ENCODE data around the gene TNFAIP8L1. TPM values are rescaled to one million over a fixed set of nuclear protein-coding genes. Genes with fewer than 3 reads are reported as not detected.
A peak's percentile ranks its signal among the peaks of the same experiment; 100 is the strongest.

The TNFAIP8L1 gene
- total RNA-seq, 1 donor from 2014 or later, result 0.75 TPM

DNA sequence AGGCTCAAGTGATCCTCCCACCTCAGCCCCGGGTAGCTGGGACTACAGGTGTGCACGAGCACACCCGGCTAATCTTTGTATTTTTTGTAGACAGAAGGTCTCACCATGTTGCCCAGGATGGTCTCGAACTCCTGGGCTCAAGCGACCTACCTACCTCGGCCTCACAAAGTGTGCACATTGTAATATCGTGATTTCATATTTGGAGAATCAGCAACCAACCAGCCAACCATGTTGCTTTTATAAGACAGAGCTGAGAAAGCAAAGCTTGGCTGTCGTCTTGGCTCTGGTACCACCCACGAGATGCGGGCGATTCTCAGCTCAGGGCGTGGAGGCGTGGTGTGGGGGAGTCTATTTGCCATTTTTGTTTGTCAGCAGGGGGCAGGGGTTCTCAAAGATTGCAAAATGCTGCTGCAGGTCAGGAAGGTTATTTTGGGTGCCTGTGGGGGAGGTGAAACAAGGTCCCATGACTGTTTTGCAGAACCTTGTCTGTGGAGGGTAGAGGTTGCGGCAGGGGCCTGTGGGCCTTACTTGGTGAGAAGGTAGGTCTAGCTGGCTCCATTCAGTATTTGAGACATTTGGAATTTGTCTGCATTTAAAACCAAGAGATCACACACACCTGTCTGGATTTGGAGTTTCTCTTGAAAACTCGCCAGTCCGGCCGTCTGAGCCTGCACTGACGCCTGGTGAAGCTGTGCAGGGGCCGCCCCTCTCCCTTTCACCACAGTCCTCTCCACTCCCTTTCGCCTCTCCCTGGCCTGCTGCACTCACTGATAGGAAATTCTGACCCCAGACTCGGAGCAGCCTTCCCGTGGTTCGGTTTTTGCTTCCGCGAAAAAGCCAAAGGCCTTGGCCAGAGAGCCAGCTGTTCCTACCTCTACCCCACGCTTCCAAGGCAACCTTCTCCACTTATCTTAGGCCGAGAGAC is 15.4 kb downstream of the TNFAIP8L1 start:
- H3K36me3 ChIP-seq (ENCODE audit: control insufficient read depth, insufficient read depth, low read length), result peaks cover 5% of the 10 kb centered on the region
- H3K27me3 ChIP-seq (ENCODE audit: control insufficient read depth, insufficient read depth, low read length), result no peaks in the 10 kb centered on the region
- DNase-seq (ENCODE audit: low read depth), result no peak
- no peak overlapping the region for H3K4me3 ChIP-seq (ENCODE audit: low read depth, low read length)
- TF ChIP-seq, protein P1, sequence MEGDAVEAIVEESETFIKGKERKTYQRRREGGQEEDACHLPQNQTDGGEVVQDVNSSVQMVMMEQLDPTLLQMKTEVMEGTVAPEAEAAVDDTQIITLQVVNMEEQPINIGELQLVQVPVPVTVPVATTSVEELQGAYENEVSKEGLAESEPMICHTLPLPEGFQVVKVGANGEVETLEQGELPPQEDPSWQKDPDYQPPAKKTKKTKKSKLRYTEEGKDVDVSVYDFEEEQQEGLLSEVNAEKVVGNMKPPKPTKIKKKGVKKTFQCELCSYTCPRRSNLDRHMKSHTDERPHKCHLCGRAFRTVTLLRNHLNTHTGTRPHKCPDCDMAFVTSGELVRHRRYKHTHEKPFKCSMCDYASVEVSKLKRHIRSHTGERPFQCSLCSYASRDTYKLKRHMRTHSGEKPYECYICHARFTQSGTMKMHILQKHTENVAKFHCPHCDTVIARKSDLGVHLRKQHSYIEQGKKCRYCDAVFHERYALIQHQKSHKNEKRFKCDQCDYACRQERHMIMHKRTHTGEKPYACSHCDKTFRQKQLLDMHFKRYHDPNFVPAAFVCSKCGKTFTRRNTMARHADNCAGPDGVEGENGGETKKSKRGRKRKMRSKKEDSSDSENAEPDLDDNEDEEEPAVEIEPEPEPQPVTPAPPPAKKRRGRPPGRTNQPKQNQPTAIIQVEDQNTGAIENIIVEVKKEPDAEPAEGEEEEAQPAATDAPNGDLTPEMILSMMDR (IDR thresholded peaks at IDR 0.05; ENCODE audit: insufficient read depth, low read length, poor library complexity, severe bottlenecking), result no peak

DNA sequence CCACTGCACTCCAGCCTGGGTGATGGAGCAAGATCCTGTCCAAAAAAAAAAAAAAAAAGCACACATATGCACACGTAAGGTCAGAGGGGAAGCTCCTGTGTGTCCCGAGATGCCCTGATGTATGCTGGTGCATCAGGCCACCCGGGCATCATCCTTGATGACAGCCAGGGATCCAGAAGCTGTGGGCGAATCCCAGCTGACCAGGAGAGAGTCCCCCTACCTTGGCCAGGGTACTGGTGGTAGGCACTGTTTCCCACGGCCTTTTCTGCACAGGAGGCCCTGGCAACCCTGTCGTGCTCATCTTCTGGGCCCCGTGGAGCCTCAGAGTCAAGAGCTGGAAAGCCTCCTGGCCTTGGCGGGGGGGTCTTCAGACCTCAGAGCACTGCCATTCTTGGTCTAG is 16.8 kb downstream of the TNFAIP8L1 start:
- Histone ChIP-seq H3K4me3 (ENCODE audit: low read depth, low read length) (no peak overlapping the region), H3K27me3 (ENCODE audit: control insufficient read depth, insufficient read depth, low read length) (no peaks in the 10 kb centered on the region), H3K36me3 (ENCODE audit: control insufficient read depth, insufficient read depth, low read length) (peaks cover 5% of the 10 kb centered on the region)
- no peak for DNase-seq (ENCODE audit: low read depth)
- TF ChIP-seq, protein P1 (IDR thresholded peaks at IDR 0.05; ENCODE audit: insufficient read depth, low read length, poor library complexity, severe bottlenecking), result no peak

DNA sequence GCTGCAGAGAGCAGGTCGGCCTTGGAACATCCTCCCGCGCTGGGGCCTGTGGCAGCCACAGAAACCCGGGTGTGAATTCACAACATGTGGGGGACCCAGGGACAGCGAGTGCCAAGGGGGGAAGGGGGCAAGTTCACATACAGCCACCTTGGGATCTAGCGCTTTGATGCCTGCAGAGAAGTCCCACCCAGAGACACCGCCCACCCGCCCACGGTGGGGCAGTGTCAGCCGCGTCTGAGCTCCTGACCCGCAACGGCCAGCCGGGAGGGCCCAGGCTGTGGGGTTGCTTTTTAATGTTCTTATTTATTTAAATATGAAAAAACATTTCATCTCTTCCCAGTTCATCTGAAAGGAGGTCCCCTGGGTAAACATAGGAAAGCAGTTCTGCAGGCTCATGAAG is 17.9 kb downstream of the TNFAIP8L1 start:
- H3K27me3 ChIP-seq (ENCODE audit: control insufficient read depth, insufficient read depth, low read length), result no peaks in the 10 kb centered on the region
- TF ChIP-seq, protein P1 (IDR thresholded peaks at IDR 0.05; ENCODE audit: insufficient read depth, low read length, poor library complexity, severe bottlenecking), result no peak
- no peak for DNase-seq (ENCODE audit: low read depth)
- no peak overlapping the region for H3K4me3 ChIP-seq (ENCODE audit: low read depth, low read length)
- peaks cover 5% of the 10 kb centered on the region for H3K36me3 ChIP-seq (ENCODE audit: control insufficient read depth, insufficient read depth, low read length)

DNA sequence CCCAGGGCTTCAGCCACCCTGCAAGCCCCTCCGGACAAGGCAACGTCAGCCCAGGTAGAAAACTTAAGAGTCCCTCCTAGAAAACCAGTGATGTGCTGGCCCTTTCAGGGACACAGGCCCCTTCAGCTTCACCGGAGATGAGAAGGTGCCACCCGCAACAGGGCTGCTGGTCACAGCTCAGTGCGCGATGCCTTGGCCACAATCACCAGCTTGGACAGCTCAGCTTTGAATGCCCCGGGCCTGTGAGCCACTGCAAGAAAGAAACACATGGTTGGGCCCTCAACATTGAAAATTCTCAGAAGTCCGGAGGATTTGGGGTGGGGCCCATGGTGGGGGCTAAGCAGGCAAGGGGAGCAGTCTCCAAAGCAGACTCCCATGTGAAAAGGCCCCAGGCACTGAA is 18.5 kb downstream of the TNFAIP8L1 start:
- no peak for DNase-seq (ENCODE audit: low read depth)
- TF ChIP-seq, protein P1 (IDR thresholded peaks at IDR 0.05; ENCODE audit: insufficient read depth, low read length, poor library complexity, severe bottlenecking), result no peak
- Histone ChIP-seq H3K4me3 (ENCODE audit: low read depth, low read length) (no peak overlapping the region), H3K36me3 (ENCODE audit: control insufficient read depth, insufficient read depth, low read length) (peaks cover 5% of the 10 kb centered on the region), H3K27me3 (ENCODE audit: control insufficient read depth, insufficient read depth, low read length) (no peaks in the 10 kb centered on the region)

DNA sequence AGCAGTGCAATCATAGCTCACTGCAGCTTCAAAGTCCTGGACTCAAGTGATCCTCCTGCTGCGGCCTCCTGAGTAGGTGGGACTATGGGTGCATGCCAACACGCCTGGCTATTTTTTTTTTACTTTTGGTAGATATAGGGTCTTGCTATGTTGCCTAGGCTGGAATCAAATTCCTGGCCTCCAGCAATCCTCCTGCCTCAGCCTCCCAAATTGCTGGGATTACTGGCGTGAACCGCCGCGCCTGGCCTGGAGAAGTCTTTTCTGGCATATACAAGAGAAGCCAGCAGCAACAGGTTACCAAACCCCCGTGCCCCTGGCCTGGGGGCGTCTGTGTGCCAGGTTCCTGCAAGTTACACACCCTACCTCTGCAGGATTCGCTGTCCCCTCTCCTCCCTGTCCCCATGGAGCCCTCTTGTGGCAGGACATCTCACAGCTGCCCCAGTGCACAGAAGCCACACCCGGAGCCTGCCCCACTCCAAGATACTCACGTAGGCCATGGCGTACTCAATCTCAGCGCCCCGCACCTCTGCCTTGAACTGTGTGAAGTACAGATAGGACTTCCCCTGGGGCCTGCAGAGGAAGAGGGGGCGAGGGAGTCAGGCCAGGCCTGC is 21.0 kb downstream of the TNFAIP8L1 start:
- H3K27me3 ChIP-seq (ENCODE audit: control insufficient read depth, insufficient read depth, low read length), result no peaks in the 10 kb centered on the region
- H3K36me3 ChIP-seq (ENCODE audit: control insufficient read depth, insufficient read depth, low read length), result peaks cover 8% of the 10 kb centered on the region
- TF ChIP-seq, protein P1 (IDR thresholded peaks at IDR 0.05; ENCODE audit: insufficient read depth, low read length, poor library complexity, severe bottlenecking), result peak; percentile 23
- H3K4me3 ChIP-seq (ENCODE audit: low read depth, low read length), result no peak overlapping the region
- DNase-seq (ENCODE audit: low read depth), result no peak
